Inflammatory macrophage treated with lipopolysaccharide for 1 hour (primary cell): ENCODE measurements around the gene PPIP5K1.
"Not testable (repeated sequence)": the region's sequence is repeated elsewhere in the genome, so short reads cannot be mapped to it uniquely, and the experiment has no call there.

Experiments used
- DNase-seq, 2 donors: peaks; one replicate each; pipeline ENCODE4 v3.0.0-alpha.2; 2020 to 2022

The PPIP5K1 gene

DNA sequence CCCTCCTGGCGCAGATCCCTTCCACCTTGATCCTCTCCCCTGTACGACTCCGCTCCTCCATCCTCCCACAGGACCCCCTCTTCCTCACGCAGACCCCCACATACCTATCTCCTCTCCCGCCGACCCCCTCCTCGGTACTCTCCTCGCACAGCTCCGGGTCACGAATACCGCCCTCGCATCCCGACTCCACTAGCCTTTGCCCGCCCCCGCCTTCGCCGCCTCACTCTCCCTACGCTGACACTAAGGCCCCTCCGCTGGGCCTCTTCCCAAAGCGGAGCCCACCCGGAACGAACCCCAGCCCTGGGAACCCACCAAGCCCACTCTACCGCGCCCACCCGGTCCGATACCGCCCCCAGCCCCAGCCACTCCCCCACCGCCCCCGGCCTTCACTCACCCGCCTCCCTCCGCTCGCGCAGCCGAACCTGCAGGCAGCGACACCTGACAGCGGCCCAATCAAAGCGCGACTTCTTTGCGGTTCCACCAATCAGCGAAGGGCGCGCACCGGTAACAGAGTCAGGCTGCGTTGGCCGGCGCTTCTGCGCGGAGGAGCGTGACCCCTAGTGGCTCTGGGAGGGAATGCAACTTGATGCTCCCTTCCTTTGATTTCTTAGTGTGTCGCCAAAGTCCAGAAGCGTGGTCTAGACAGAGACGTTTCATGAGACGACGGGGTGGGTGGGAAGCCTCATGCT is at the start of gene PPIP5K1:
PPIP5K1 (minus strand) TSS at position 431 of the 689 bp plus-strand sequence. CDS start 5,704 bp downstream, outside the sequence.
- DNase-seq = not testable (repeated sequence)

DNA sequence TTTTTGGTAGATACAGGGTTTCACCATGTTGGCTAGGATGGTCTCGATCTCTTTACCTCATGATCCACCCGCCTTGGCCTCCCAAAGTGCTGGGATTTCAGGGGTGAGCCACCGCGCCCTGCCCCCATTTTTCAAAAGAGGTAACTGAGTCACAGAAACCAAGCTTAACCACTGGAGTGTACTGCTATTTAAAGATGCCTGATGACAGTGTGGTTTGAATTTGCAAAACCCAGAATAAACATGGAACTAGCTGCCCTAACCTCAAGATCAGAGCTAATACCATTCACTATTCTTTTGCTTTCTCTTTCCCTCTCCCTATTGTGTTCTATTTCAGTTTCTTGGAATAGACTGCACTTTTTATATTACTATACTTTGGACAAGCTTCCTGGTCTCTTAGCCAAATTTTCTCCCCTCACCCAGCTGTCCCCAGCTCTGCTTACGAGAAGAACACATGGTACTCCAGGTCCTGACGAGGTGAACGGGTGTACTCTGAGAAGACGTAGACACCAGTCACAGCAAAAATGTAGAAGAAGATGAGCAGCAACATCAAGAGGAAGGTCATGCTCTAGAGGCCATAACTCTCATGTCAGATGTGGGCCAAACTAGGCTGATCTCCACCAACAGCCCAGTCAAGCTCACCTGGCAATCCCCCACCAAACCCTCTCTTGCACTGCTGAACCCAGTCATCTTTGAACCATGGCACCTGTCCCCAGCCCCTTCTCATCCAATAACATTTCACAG is 48.6 kb upstream of the PPIP5K1 start:
- DNase-seq = not testable (repeated sequence)

DNA sequence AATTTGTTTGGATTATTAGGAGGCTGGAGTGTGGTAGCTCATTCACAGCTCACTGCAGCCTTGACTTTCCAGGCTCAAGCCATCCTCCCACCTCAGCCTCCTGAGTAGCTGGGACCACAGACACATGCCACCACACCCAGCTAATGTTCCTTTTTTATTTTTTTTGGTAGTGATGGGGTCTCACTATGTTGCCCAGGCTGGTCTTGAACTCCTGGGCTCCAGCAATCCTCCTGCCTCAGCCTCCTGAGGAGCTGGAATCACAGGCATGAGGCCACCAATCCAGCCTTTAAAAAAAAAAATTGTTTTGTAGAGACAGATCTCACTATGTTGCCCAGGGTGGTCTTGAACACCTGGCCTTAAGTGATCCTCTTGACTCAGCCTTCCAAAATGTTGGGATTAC is 36.9 kb upstream of the PPIP5K1 start:
- not testable (repeated sequence) for DNase-seq

DNA sequence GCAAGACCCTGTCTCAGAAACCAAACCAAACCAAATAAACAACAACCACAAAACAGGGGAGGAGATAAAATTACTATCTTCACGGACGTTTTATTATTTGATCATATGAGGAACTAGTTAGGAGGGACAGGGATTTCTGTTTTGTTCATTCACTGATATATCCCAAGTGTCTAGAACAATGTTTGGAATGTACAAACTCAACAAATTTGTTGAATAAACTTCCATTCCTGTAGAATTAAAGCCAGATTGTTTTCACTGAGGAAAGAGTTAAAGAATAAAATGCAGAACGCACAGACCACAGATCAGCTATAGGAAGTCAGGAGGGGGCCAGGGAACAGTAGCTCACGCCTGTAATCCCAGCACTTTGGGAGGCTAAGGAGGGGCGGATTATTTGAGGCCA is 35.1 kb upstream of the PPIP5K1 start:
- no peak for DNase-seq

DNA sequence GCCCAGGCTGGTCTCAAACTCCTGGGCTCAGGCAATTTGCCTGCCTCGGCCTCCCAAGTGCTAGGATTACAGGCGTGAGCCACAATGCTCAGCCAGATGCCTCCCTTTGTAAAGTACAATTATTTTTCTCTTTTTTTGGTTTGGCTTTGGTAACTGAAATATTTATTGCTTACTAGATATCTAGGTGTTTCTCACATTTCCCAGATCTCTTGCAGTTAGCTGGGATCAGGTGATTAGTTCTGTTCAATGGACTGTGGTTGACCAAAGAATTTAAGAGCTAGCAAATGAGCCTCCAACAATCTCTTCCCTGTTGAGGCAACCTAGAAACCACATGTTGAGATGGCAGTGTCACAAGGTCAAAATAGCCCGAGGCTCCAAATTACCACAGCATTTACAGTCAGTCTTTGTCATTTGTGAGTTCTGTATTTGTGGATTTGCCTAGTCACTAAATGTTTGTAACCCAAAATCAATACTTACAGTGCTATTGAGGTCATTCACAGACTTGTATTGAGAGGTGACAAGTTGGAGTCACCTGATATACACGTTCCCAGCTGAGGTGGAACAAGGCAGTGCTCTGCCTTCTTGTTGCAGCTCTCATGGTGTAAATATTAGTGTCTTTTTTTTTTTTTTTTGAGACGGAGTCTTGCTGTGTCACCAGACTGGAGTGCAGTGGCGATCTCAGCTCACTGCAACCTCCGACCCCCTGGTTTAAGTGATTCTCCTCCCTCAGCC is 32.2 kb upstream of the PPIP5K1 start:
- DNase-seq = not testable (repeated sequence)

DNA sequence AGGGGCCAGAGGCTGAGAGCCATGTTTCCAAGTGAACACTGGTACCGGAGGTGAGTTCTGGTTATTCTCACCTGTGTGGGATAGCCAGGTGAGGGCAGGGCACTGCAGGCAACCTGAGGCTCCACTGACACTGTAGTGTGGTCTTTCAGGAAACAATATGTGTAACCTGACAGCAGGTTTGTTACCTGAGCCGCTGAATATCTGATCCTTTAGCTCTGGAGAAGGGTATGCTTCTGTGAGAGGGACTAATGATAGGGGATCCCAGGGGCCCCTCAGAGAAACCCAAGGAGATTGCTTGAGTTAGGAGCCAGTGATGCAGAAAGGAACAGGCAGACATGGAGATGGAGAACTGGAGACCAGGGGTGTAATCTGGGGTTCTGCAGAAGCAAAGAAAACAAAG is 28.7 kb upstream of the PPIP5K1 start, which contains the start of gene STRC:
STRC (minus strand) TSS at position 101 of the 400 bp plus-strand sequence; CDS start at position 23, 78 bp downstream.
- not testable (repeated sequence) for DNase-seq

DNA sequence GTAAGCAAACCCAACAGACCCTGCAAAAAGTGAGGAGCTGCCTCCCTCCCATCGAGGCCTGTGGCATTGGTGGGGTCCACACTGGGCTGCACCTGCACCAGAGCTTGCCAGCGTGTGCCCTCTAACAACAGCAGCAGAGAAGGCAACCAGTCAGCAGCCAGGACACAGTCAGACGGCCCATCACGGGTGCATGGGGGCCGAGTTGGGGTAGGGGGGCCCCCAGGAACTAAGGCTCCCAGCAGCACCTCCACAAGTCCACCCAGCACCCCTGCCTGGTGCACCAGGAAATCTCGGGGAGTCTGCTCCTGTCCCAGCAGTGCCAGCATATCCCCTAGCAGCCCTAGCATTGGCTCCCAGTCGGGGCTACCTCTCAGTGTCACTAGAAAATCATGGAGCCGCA is 27.7 kb upstream of the PPIP5K1 start:
- DNase-seq = not testable (repeated sequence)

DNA sequence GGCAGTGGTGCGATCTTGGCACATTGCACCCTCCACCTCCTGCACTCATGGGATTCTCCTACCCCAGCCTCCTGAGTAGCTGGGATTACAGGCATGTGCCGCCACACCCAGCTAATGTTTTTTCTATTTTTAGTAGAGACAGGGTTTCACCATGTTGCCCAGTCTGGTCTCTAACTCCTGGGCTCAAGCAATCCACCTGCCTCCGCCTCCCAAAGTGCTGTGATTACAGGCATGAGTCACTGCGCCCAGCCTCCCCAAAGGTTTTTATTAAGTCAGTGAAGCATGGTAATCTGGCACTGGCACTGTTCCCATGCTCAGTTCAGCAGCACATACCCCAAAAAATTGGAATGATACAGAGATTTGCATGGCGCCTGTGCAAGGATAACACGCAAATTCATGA is 12.2 kb upstream of the PPIP5K1 start:
- DNase-seq = not testable (repeated sequence)

DNA sequence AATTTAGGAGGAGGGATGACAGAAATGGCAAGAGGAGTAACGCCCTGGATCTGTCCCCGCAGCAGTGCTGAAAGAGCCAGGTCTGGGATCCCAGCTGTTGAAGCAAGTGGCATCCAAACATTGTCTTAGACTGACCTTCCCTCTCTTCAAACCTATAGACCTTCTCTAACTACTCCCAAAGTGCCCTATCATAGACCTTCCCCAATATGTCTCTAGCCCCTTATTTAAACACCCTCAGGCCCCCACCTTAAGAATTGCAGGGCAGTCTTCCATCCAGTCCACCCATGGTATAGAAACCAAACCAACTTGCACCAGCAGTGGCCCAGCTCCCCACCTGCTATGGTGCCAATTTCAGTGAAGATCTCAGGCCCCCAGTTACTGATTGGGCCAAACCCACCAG is 10.2 kb upstream of the PPIP5K1 start:
- not testable (repeated sequence) for DNase-seq

DNA sequence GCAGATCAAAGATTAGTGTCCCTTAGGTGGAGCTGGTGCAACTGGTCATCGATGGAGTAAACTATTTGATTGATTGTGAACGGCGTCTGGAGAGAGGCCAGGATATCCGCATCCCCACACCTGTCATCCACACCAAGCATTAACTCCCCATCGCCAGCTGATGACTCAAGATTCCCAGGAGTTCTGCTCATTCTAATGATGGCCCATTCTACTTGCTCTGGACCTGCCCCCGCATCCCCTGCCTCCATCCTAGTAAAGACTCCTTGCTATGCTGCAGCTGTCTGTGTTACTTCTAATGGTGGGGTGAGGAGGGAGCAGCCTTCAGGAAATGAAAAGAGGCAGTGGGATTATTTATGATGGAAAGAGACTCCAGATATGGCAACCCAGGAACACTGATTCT is 9.1 kb upstream of the PPIP5K1 start:
- not testable (repeated sequence) for DNase-seq

DNA sequence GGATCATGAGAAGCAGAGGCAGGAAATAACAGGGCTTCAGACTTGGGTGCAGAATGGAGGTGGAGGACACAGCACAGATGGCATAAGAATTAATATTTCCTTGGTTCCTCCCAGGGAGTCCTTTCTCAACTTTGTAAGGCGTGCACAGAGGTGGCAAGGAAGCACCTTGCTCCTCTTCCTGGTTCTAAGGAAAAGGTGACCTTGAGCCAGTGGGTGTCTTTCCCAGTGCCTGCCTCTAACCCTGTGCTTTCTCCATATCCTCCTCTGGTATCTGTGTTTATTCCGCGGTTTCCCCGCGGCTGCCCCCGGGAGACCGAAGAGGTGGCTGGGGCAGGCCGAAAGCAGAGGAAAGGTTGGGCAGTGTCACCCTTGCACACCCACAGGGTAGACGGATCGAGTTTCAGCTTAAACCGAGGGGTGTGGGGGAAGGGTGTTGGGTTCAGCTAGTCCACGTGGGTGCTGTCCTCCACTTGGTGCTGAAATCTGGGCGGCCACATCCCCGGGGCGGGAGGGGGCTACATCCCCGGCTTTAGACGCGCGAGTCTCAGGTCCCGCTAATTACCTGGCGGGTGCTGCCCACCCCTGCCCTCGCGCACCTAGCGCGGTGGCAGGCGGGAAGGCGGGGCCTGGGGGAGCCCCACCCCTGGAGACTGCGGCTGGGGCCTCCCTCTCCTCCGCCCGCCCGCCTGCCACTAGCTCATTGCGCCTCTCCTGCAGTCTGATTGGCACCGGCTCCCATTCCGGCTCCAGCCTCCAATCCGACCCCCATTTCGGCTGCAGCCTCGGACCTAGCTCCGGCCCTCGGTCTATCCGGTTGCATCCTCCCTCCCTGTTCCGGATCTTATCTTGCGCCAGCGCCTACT is 3.6 kb upstream of the PPIP5K1 start, which contains the start of gene CKMT1B:
CKMT1B (plus strand) TSS at position 700 of the 863 bp plus-strand sequence. CDS start 192 bp downstream, outside the sequence.
- not testable (repeated sequence) for DNase-seq

DNA sequence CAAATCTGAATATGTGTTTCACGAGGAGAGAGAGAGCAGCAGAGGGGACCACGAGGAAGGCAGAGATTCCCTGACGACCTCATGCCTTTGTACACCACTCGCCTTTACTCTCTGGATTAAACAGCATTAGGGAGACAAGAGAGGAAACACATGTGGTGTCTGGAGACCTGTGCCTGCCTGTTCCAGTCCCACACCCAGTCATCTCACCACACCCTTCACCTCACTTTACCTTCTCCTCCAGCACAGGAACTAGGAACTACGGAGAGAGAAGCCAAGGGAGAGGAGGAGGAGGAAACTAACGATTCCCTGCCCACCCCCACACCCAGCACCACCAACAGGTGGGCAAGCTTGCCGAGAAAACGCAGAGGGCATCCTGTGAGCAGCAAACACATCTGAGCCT is 2.8 kb upstream of the PPIP5K1 start:
- not testable (repeated sequence) for DNase-seq

DNA sequence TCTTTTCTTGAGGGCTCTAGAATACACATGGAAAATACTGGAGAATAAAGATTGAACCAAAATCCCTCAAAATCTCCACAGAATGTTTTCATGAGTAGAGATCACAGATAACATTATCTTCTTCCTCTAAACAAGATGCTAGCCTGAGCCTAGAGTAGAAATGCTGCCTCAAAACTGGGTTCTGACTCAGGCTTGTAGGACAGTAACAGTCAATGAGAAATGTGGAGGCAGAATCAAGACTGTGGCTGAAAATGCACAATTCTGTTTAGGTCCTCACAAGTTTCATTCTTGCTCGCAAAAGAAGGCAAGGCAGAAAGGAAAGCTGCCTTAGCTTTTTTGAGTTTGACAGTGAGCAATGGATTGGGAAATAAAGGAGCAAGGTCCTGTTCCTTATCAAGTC is 15.4 kb downstream of the PPIP5K1 start:
- DNase-seq = not testable (repeated sequence)

DNA sequence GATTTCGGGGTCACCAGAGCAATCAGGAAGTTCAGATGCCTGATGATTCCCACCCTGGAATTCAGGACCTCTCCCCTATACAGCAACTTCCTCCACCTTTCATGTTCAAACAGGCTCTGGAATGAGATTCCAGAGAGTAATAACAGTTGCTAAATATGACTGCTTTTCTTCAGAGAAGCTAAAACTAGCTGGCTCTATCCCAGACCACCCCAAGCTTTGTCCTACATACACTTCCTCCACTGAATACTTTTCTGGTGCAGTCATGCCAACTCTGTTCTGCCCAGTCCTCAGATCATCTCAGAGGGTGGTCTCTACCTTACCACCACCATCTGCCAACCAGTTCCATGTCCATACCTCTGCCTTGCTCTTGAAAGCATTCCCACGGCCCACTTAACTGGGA is 23.4 kb downstream of the PPIP5K1 start:
- not testable (repeated sequence) for DNase-seq

DNA sequence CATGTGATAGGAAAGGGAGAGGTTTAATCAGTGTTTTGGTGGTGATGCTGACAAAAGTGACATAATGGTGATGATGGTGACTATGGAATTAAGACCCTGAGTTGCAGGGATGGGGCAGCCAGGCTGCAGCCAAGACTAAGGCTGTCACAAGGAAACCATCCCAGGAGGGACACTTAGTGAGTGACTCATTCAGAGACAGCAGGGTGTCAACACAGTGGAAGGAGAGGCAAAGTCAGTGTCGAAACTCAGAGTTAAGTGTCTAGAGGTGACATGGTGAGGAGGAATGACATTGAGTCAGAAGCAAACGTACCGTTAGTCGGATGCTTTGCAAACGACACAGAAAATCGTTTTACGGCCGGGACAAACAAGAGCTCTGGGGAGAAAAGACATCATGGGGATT is 26.2 kb downstream of the PPIP5K1 start:
- not testable (repeated sequence) for DNase-seq

DNA sequence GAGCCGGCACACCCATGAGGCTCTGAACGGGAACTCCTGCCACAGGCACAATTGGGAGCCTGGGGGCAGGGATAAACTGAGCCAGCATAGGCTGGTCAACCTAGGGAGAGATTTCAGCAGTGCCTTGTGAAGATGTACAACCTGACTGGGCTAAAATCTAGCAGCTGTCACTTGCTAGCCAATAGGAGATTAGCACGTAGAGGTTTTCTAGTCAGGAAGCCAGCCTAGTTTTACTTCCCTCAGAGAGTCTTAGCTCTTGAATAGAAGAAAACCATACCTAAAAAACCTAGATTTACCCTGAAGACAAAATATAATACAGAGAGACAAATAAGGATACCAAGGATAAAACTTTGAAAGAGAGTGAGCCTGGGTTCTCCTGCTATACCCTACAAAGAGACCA is 27.3 kb downstream of the PPIP5K1 start:
- DNase-seq = not testable (repeated sequence)

DNA sequence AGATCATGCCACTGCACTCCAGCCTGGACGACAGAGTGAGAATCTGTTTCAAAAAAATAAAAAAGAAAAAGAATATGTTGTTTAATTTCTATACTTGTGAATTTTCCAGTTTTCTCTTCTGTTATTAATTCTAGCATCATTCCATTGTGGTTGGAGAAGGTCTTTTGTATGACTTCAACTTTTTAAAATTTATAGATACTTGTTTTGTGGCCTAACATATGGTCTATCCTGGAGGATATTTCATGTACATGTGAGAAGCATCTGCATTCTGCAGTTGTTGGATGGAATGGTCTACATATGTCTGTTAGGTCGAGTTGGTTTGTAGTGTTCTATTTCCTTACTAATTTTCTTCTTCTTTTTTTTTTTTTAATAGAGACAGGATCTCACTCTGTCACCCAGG is 37.0 kb downstream of the PPIP5K1 start:
- no peak for DNase-seq

DNA sequence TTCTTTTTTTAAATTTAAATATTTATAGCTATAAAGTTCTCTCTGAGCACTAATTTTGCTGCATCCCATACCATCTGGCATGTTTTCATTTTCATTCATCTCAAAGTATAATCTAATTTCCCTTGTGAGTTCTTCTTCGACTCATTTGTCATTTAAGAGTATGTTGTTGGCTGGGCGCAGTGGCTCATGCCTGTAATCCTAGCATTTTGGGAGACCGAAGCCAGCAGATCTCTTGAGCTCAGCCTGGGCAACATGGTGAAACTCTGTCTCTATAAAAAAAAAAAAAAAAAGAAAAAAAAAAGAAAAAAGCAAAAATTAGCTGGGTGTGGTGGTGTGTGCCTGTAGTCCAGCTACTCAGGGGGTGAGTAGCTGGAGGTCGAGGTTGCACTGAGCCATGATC is 37.8 kb downstream of the PPIP5K1 start:
- no peak for DNase-seq

DNA sequence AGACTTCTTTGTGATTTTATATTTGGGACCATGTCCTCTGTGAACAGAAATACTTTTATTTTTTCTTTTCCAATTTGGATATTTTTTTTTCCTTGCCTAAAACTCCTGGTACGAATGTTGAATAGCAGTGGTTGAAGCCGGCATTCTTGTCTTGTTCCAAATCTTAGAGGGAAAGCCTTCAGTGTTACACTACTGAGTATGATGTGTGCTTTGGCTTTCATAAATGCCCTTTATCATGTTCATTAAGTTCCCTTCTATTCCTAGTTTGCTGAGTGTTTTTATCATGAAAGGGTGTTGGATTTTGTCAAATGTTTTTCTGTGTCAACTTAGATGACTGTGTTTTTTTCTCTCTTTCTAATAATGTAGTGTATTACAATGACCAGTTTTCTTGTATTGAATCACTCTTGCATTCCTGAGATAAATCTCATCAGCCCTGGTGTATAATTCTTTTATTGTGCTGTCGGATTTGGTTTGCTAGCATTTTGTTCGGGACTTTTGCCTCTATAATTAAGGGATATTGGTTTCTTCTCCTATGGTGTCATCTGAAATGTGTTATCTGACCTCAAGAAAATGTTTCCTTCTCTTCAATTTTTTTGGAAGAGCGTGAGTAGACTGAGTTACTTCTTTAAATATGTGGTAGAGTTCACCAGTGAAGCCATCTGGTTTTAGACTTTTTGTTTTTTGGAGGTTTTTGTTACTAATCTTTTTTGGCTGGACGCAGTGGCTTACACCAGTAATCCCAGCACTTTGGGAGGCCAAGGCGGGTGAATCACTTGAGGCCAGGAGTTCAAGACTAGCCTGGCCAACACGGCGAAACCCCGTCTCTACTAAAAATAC is 39.3 kb downstream of the PPIP5K1 start:
- DNase-seq = no peak

DNA sequence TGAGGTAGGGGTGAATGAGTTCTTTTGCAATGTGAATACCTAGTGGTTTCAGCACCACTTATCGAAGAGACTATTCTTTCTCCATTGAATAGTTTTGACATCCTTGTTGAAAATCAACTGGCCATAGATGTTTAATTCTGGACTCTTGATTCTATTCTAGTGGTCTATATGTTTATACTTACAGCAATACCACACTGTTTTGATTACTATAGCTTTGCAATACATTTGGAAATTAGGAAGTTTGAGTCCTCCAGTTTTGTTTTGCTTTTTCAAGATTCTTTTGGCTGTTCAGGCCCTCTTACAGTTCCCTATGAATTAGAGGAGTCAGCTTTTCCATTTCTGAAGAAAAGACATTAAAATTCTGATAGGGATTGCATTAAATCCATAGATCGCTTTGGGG is 42.5 kb downstream of the PPIP5K1 start:
- no peak for DNase-seq

DNA sequence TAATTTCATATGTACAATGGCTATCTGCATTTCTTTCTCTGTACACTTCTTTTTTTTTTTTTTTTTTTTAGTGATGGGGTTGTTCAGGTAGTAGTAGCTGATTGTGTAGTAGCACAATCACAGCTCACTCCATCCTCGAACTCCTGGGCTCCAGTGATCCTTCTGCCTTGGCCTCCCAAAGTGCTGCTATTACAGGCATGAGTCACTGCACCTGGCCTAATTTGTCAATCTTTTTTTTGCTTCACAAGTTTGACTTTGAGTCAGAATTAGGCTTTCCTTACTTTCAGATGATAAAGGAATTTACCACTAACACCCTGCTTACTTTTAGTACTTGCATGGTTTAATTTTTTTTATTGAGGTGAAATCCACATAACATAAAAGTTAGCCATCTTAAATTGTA is 44.6 kb downstream of the PPIP5K1 start:
- no peak for DNase-seq
